H9 (cell line): ENCODE data around the gene RGL1. TPM values are rescaled to one million over a fixed set of nuclear protein-coding genes. Genes with fewer than 3 reads are reported as not detected.

Experiments
- DNase-seq: peaks from one replicate; pipeline ENCODE4 v3.0.0-alpha.2; 2017
- H2AFZ ChIP-seq: one replicate; pipeline ENCODE4 v1.6.1; 2013; ENCODE audit warnings: mild to moderate bottlenecking, low read length, control low read depth, moderate library complexity
- H2AK5ac ChIP-seq: 2 replicates; pipeline ENCODE4 v1.6.1; 2013; ENCODE audit warnings: low read length, control low read depth, mixed read lengths; ENCODE audit not compliant: insufficient read length
- H2BK120ac ChIP-seq: one replicate; pipeline ENCODE4 v1.6.1; 2013; ENCODE audit warnings: low read depth, mild to moderate bottlenecking, low read length, control low read depth, inconsistent platforms; ENCODE audit not compliant: poor library complexity, severe bottlenecking
- H2BK12ac ChIP-seq: 2 replicates; pipeline ENCODE4 v1.6.1; 2013; ENCODE audit warnings: low read length, control low read depth, mixed read lengths, low read depth; ENCODE audit not compliant: insufficient read length
- H2BK15ac ChIP-seq: 2 replicates; pipeline ENCODE4 v1.6.1; 2013; ENCODE audit warnings: low read depth, low read length, control low read depth
- H2BK20ac ChIP-seq: one replicate; pipeline ENCODE4 v1.6.1; 2013; ENCODE audit warnings: low read depth, mild to moderate bottlenecking, low read length, control low read depth, inconsistent platforms; ENCODE audit not compliant: poor library complexity, severe bottlenecking
- H2BK5ac ChIP-seq: 2 replicates; pipeline ENCODE4 v1.6.1; 2013; ENCODE audit warnings: low read length, control low read depth, mixed read lengths; ENCODE audit not compliant: insufficient read length
- H3K14ac ChIP-seq: 2 replicates; pipeline ENCODE4 v1.6.1; 2013; ENCODE audit warnings: low read length, control low read depth; ENCODE audit not compliant: insufficient read depth
- H3K18ac ChIP-seq: 2 replicates; pipeline ENCODE4 v1.6.1; 2013; ENCODE audit warnings: low read depth, mild to moderate bottlenecking, mixed read lengths, low read length, control low read depth; ENCODE audit not compliant: insufficient read length
- H3K23ac ChIP-seq: 2 replicates; pipeline ENCODE4 v1.6.1; 2013; ENCODE audit warnings: low read length, control low read depth, mixed read lengths, low read depth; ENCODE audit not compliant: insufficient read length
- H3K23me2 ChIP-seq: 2 replicates; pipeline ENCODE4 v1.6.1; 2013; ENCODE audit warnings: low read depth, mild to moderate bottlenecking, mixed read lengths, low read length, control low read depth; ENCODE audit not compliant: insufficient read length, poor library complexity, severe bottlenecking
- H3K27ac ChIP-seq: 2 replicates; pipeline ENCODE4 v1.5.1; 2013; ENCODE audit warnings: low read length, control low read depth, mixed read lengths, low read depth; ENCODE audit not compliant: insufficient read length
- H3K27me3 ChIP-seq: 2 replicates; pipeline ENCODE4 v1.6.1; 2013; ENCODE audit warnings: low read length, control low read depth, inconsistent platforms; ENCODE audit not compliant: insufficient read depth
- H3K4ac ChIP-seq: 2 replicates; pipeline ENCODE4 v1.6.1; 2013; ENCODE audit warnings: low read depth, mild to moderate bottlenecking, control low read depth, inconsistent platforms, low read length, moderate library complexity
- H3K4me1 ChIP-seq: 2 replicates; pipeline ENCODE4 v1.6.1; 2013; ENCODE audit warnings: low read length, control low read depth, inconsistent platforms; ENCODE audit not compliant: insufficient read depth
- H3K4me2 ChIP-seq: 2 replicates; pipeline ENCODE4 v1.6.1; 2013; ENCODE audit warnings: low read length, control low read depth, mixed read lengths; ENCODE audit not compliant: insufficient read length, insufficient read depth
- H3K56ac ChIP-seq: 2 replicates; pipeline ENCODE4 v1.6.1; 2013; ENCODE audit warnings: low read depth, mild to moderate bottlenecking, mixed read lengths, low read length, control low read depth; ENCODE audit not compliant: insufficient read length
- H3K79me1 ChIP-seq: 2 replicates; pipeline ENCODE4 v1.6.1; 2013; ENCODE audit warnings: low read depth, mild to moderate bottlenecking, moderate library complexity, low read length, control low read depth, inconsistent platforms; ENCODE audit not compliant: insufficient read depth, poor library complexity, severe bottlenecking
- H3K79me2 ChIP-seq: 2 replicates; pipeline ENCODE4 v1.6.1; 2013; ENCODE audit warnings: low read length, control low read depth, inconsistent platforms; ENCODE audit not compliant: insufficient read depth
- H3K9ac ChIP-seq: 2 replicates; pipeline ENCODE4 v1.6.1; 2013; ENCODE audit warnings: low read length, control low read depth, mixed read lengths; ENCODE audit not compliant: insufficient read length; ENCODE audit errors: extremely low read depth
- H3K9me3 ChIP-seq: one replicate; pipeline ENCODE4 v1.6.1; 2013; ENCODE audit warnings: low read depth, low read length, inconsistent platforms; ENCODE audit not compliant: control insufficient read depth
- H3T11ph ChIP-seq: one replicate; pipeline ENCODE4 v1.6.1; 2013; ENCODE audit warnings: mild to moderate bottlenecking, low read length, control low read depth, inconsistent platforms
- H4K20me1 ChIP-seq: one replicate; pipeline ENCODE4 v1.6.1; 2013; ENCODE audit not compliant: control insufficient read depth, insufficient read length, insufficient read depth
- H4K5ac ChIP-seq: 2 replicates; pipeline ENCODE4 v1.6.1; 2013; ENCODE audit warnings: low read depth, mild to moderate bottlenecking, mixed read lengths, low read length, control low read depth; ENCODE audit not compliant: insufficient read length
- H4K8ac ChIP-seq: replicated peaks from 2 replicates; pipeline ENCODE4 v1.6.1; 2013; ENCODE audit warnings: low read length, control low read depth, mixed read lengths, low read depth; ENCODE audit not compliant: insufficient read length
- H4K91ac ChIP-seq: 2 replicates; pipeline ENCODE4 v1.6.1; 2013; ENCODE audit warnings: low read depth, mild to moderate bottlenecking, moderate library complexity, mixed read lengths, low read length, control low read depth; ENCODE audit not compliant: insufficient read length
- H3K27ac Mint-ChIP-seq, 3 experiments: 2 replicates in 2 of 3; 3 replicates in 1 of 3; pipeline ENCODE4 v1.8.0; 2020 to 2021; ENCODE audit warnings: mixed read lengths in 3 of 3, mild to moderate bottlenecking in 1 of 3, moderate library complexity in 1 of 3
- H3K27me3 Mint-ChIP-seq: 2 replicates; pipeline ENCODE4 v1.8.0; 2021; ENCODE audit warnings: low read depth, mild to moderate bottlenecking, moderate library complexity, mixed read lengths
- H3K36me3 Mint-ChIP-seq, 3 experiments: 2 replicates in 2 of 3; 3 replicates in 1 of 3; pipeline ENCODE4 v1.8.0; 2020 to 2021; ENCODE audit warnings: low read depth in 3 of 3, mixed read lengths in 3 of 3; ENCODE audit not compliant: insufficient read depth in 1 of 3
- H3K4me1 Mint-ChIP-seq, 2 experiments: 2 replicates each; pipeline ENCODE4 v1.8.0; 2020; ENCODE audit warnings: mixed read lengths in 2 of 2
- H3K4me3 Mint-ChIP-seq, 2 experiments: 2 replicates in 1 of 2; 3 replicates in 1 of 2; pipeline ENCODE4 v1.8.0; 2020 to 2021; ENCODE audit warnings: mild to moderate bottlenecking in 2 of 2, mixed read lengths in 2 of 2, moderate library complexity in 1 of 2
- H3K9me3 Mint-ChIP-seq, 2 experiments: 2 replicates in 1 of 2; 3 replicates in 1 of 2; pipeline ENCODE4 v1.8.0; 2020; ENCODE audit warnings: mild to moderate bottlenecking in 2 of 2, mixed read lengths in 2 of 2, moderate library complexity in 1 of 2
- WGBS: extraction: QIAGEN DNeasy Blood & Tissue Kit; methylation state at CpG from one replicate; pipeline ENCODE4 v1.1.7; 2013; ENCODE audit warnings: missing lambda C conversion rate, low lambda C conversion rate, mixed read lengths; ENCODE audit not compliant: insufficient read length; ENCODE audit errors: extremely low coverage; 5-methylcytosine and 5-hydroxymethylcytosine counted together
- total RNA-seq: library from RNA; stranded (reverse); gene quantifications from 2 replicates; pipeline ENCODE4 v1.2.1, GENCODE V29; 2021
- TF ChIP-seq, protein P1 (sequence below): fragments of 200-600 bp; sonication (generic); conservative IDR thresholded peaks from 3 replicates; pipeline ENCODE4 v1.8.0; 2021; ENCODE audit warnings: antibody characterized with exemption, mild to moderate bottlenecking

The RGL1 gene
- total RNA-seq, 1 experiment from 2014 or later: 1.4 TPM

DNA sequence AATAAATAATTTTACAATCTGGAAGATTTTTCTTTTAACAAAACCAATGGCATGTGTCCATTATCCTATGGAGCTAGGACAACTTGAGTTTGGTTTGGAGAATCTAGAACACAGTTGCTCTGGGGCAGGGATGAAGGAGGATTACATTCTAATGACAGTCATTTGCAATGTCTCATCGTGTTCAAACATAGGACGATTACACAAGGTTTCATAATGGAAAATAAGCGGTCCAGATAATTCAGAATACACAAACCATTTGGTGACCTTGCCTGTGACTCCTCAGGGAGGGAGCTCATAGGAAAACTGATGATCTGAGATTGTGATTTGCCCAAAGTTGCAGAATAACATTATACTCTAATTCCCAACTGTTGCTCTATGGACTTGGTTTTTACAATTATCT lies 27.6 kb upstream of the RGL1 start:
- Histone ChIP-seq H3K79me2 (no peaks in the 10 kb centered on the region), H2BK15ac (no peak overlapping the region), H2BK12ac (no peak overlapping the region), H2AK5ac (no peak overlapping the region), H3K4ac (no peak overlapping the region), H3K27ac (no peak overlapping the region), H4K5ac (no peak overlapping the region), H4K20me1 (no peaks in the 10 kb centered on the region), H3K18ac (no peak overlapping the region), H3K9ac (no peak overlapping the region), H3K23ac (no peak overlapping the region), H4K91ac (no peak overlapping the region), H2BK20ac (no peak overlapping the region), H3K56ac (no peak overlapping the region), H3K79me1 (no peaks in the 10 kb centered on the region), H3T11ph (no peak overlapping the region), H2AFZ (no peak overlapping the region), H3K9me3 (peaks cover 5% of the 10 kb centered on the region), H2BK120ac (no peak overlapping the region), H3K14ac (no peak overlapping the region), H3K4me1 (no peaks in the 10 kb centered on the region), H3K4me2 (no peak overlapping the region), H3K27me3 (no peaks in the 10 kb centered on the region), H4K8ac (no peak overlapping the region), H3K23me2 (no peaks in the 10 kb centered on the region), H2BK5ac (no peak overlapping the region)
- no peak for DNase-seq
- Mint-ChIP-seq H3K27me3 (no peaks in the 10 kb centered on the region), H3K9me3 (peaks cover 20 to 26% of the 10 kb centered on the region in 2 experiments), H3K27ac (no peak overlapping the region), H3K4me1 (no peaks in the 10 kb centered on the region), H3K4me3 (no peak overlapping the region), H3K36me3 (peaks cover 11 to 18% (median 16%) of the 10 kb centered on the region in 3 experiments)
- no CpG with 5 or more reads among the region's 3 CpGs for WGBS
- TF ChIP-seq, protein P1, sequence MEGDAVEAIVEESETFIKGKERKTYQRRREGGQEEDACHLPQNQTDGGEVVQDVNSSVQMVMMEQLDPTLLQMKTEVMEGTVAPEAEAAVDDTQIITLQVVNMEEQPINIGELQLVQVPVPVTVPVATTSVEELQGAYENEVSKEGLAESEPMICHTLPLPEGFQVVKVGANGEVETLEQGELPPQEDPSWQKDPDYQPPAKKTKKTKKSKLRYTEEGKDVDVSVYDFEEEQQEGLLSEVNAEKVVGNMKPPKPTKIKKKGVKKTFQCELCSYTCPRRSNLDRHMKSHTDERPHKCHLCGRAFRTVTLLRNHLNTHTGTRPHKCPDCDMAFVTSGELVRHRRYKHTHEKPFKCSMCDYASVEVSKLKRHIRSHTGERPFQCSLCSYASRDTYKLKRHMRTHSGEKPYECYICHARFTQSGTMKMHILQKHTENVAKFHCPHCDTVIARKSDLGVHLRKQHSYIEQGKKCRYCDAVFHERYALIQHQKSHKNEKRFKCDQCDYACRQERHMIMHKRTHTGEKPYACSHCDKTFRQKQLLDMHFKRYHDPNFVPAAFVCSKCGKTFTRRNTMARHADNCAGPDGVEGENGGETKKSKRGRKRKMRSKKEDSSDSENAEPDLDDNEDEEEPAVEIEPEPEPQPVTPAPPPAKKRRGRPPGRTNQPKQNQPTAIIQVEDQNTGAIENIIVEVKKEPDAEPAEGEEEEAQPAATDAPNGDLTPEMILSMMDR: no peak
